IMR-90 (cell line): ENCODE results near the gene RFX6. TPM values are rescaled to one million over a fixed set of nuclear protein-coding genes. Genes with fewer than 3 reads are reported as not detected.

Source experiments
- ATAC-seq: fragments of 200-7000 bp; cut with Tn5 transposase; 2 replicates; pipeline ENCODE4 v1.9.1; 2020; ENCODE audit warnings: low read depth, mild to moderate bottlenecking, moderate library complexity
- BruUV-seq: library from RNA; stranded (reverse); fragments of 400-500 nt; replicated peaks from 2 replicates; lab custom pipeline; 2021; lab: Mats Ljungman, UMichigan
- CTCF ChIA-PET: fragments of 300-600 bp; formaldehyde crosslinking; extraction: SDS; loops from one replicate; lab custom pipeline; 2021; ENCODE audit warnings: antibody characterized with exemption; lab: Yijun Ruan, JAX
- POLR2A ChIA-PET: fragments of 300-600 bp; sonication (Branson Sonifier 250); formaldehyde crosslinking; loops from one replicate; lab custom pipeline; 2022; ENCODE audit warnings: antibody characterized with exemption; ENCODE audit not compliant: unreplicated experiment; lab: Charles Lee
- DNase-seq: peaks from one replicate; pipeline ENCODE4 v3.0.0; 2013
- H2AFZ ChIP-seq: replicated peaks from 2 replicates; pipeline ENCODE3; 2013; ENCODE audit warnings: low read length, mild to moderate bottlenecking; ENCODE audit not compliant: poor library complexity
- H2AK5ac ChIP-seq: 2 replicates; pipeline ENCODE4 v1.6.1; 2013; ENCODE audit warnings: low read depth, low read length, inconsistent platforms
- H2AK9ac ChIP-seq: replicated peaks from 2 replicates; pipeline ENCODE3; 2013; ENCODE audit warnings: mild to moderate bottlenecking, low read depth, low read length, moderate library complexity; ENCODE audit not compliant: poor library complexity
- H2BK120ac ChIP-seq: 2 replicates; pipeline ENCODE4 v1.6.1; 2013; ENCODE audit warnings: low read depth, low read length, inconsistent platforms
- H2BK15ac ChIP-seq: 3 replicates; pipeline ENCODE4 v1.6.1; 2013; ENCODE audit warnings: low read depth, low read length, inconsistent platforms
- H2BK20ac ChIP-seq: 2 replicates; pipeline ENCODE4 v1.6.1; 2013; ENCODE audit warnings: low read depth, mild to moderate bottlenecking, inconsistent platforms, low read length, moderate library complexity
- H2BK5ac ChIP-seq: 2 replicates; pipeline ENCODE4 v1.6.1; 2013; ENCODE audit warnings: mild to moderate bottlenecking, low read depth, low read length, inconsistent platforms; ENCODE audit not compliant: poor library complexity, severe bottlenecking
- H3K14ac ChIP-seq: replicated peaks from 2 replicates; pipeline ENCODE4 v1.6.1; 2013; ENCODE audit warnings: low read depth, low read length, inconsistent platforms
- H3K18ac ChIP-seq: 2 replicates; pipeline ENCODE4 v1.6.1; 2013; ENCODE audit warnings: low read depth, low read length, control low read depth
- H3K23ac ChIP-seq: 2 replicates; pipeline ENCODE4 v1.6.1; 2013; ENCODE audit warnings: low read depth, low read length, inconsistent platforms
- H3K27ac ChIP-seq: 2 replicates; pipeline ENCODE4 v1.5.1; 2013; ENCODE audit warnings: mild to moderate bottlenecking, control low read depth, low read length; ENCODE audit not compliant: insufficient read depth
- H3K27me3 ChIP-seq: 2 replicates; pipeline ENCODE4 v1.6.1; 2013; ENCODE audit warnings: low read length; ENCODE audit not compliant: control insufficient read depth, insufficient read depth
- H3K36me3 ChIP-seq: 2 replicates; pipeline ENCODE4 v1.6.1; 2013; ENCODE audit warnings: low read length, mixed read lengths; ENCODE audit not compliant: control insufficient read depth, insufficient read depth
- H3K4ac ChIP-seq: 2 replicates; pipeline ENCODE4 v1.6.1; 2013; ENCODE audit warnings: low read depth, low read length, inconsistent platforms
- H3K4me1 ChIP-seq: 2 replicates; pipeline ENCODE4 v1.6.1; 2013; ENCODE audit warnings: low read length, mixed read lengths; ENCODE audit not compliant: control insufficient read depth, insufficient read depth
- H3K4me2 ChIP-seq: 2 replicates; pipeline ENCODE4 v1.6.1; 2013; ENCODE audit warnings: low read depth, mild to moderate bottlenecking, control low read depth, low read length, moderate library complexity
- H3K4me3 ChIP-seq: 2 replicates; pipeline ENCODE4 v1.5.1; 2013; ENCODE audit warnings: low read depth, mild to moderate bottlenecking, control low read depth, low read length, moderate library complexity; ENCODE audit not compliant: insufficient read depth
- H3K56ac ChIP-seq: 2 replicates; pipeline ENCODE4 v1.6.1; 2013; ENCODE audit warnings: low read length, inconsistent platforms; ENCODE audit not compliant: insufficient read depth; ENCODE audit errors: extremely low read depth
- H3K79me1 ChIP-seq, 2 experiments: 2 replicates each; pipeline ENCODE4 v1.6.1; 2013; ENCODE audit warnings: low read length in 2 of 2, inconsistent platforms in 1 of 2, low read depth in 1 of 2
- H3K9ac ChIP-seq: 2 replicates; pipeline ENCODE4 v1.6.1; 2013; ENCODE audit warnings: low read depth, low read length, control low read depth
- H3K9me1 ChIP-seq: 2 replicates; pipeline ENCODE4 v1.6.1; 2013; ENCODE audit warnings: low read length, inconsistent platforms; ENCODE audit not compliant: insufficient read depth
- H3K9me3 ChIP-seq: 2 replicates; pipeline ENCODE4 v1.6.1; 2013; ENCODE audit warnings: low read length; ENCODE audit not compliant: control insufficient read depth, insufficient read depth
- H4K20me1 ChIP-seq: 2 replicates; pipeline ENCODE4 v1.6.1; 2013; ENCODE audit warnings: low read length, inconsistent platforms; ENCODE audit not compliant: insufficient read depth
- H4K5ac ChIP-seq: 2 replicates; pipeline ENCODE4 v1.6.1; 2013; ENCODE audit warnings: mild to moderate bottlenecking, low read depth, low read length, control low read depth
- H4K8ac ChIP-seq, 2 experiments: 2 replicates each; pipeline ENCODE4 v1.6.1; 2013; ENCODE audit warnings: low read depth in 2 of 2, low read length in 2 of 2, control low read depth in 1 of 2, inconsistent platforms in 1 of 2
- H4K91ac ChIP-seq: 2 replicates; pipeline ENCODE4 v1.6.1; 2013; ENCODE audit warnings: low read depth, low read length, inconsistent platforms; ENCODE audit not compliant: insufficient read depth
- BHLHE40 ChIP-seq: fragments of 150-350 bp; IDR thresholded peaks from 2 replicates; pipeline ENCODE4 v1.6.1; 2016; ENCODE audit warnings: mild to moderate bottlenecking, low read depth, low read length
- CEBPB ChIP-seq: IDR thresholded peaks from 2 replicates; pipeline ENCODE4 v1.6.1; 2012; ENCODE audit warnings: low read depth, low read length, improper control_type of control experiment
- CHD1 ChIP-seq: IDR thresholded peaks from 2 replicates; pipeline ENCODE4 v1.6.1; 2012; ENCODE audit warnings: low read depth, low read length, improper control_type of control experiment
- CTCF ChIP-seq: conservative IDR thresholded peaks from 2 replicates; pipeline ENCODE4 v1.5.1; 2012; ENCODE audit warnings: mild to moderate bottlenecking, low read depth, low read length, improper control_type of control experiment
- ELK1 ChIP-seq: fragments of 150-350 bp; IDR thresholded peaks from 2 replicates; pipeline ENCODE4 v1.6.1; 2016; ENCODE audit warnings: low read depth, mild to moderate bottlenecking, low read length, moderate library complexity, borderline replicate concordance
- FOS ChIP-seq: fragments of 150-350 bp; IDR thresholded peaks from 2 replicates; pipeline ENCODE4 v1.6.1; 2016; ENCODE audit warnings: low read depth, low read length
- MAZ ChIP-seq: IDR thresholded peaks from 2 replicates; pipeline ENCODE4 v1.6.1; 2012; ENCODE audit warnings: low read depth, mild to moderate bottlenecking, low read length, improper control_type of control experiment, moderate library complexity, borderline replicate concordance
- MXI1 ChIP-seq: IDR thresholded peaks from 2 replicates; pipeline ENCODE4 v1.6.1; 2012; ENCODE audit warnings: low read depth, mild to moderate bottlenecking, low read length, moderate library complexity, borderline replicate concordance
- NFE2L2 ChIP-seq: fragments of 150-350 bp; IDR thresholded peaks from 2 replicates; pipeline ENCODE4 v1.6.1; 2016; ENCODE audit warnings: low read depth, mild to moderate bottlenecking, low read length
- POLR2A ChIP-seq: IDR thresholded peaks from 2 replicates; pipeline ENCODE4 v1.6.1; 2012; ENCODE audit warnings: mild to moderate bottlenecking, low read depth, low read length
- RAD21 ChIP-seq: IDR thresholded peaks from 2 replicates; pipeline ENCODE4 v1.6.1; 2012; ENCODE audit warnings: low read length, improper control_type of control experiment
- RCOR1 ChIP-seq: IDR thresholded peaks from 2 replicates; pipeline ENCODE4 v1.6.1; 2012; ENCODE audit warnings: mild to moderate bottlenecking, low read length, improper control_type of control experiment; ENCODE audit not compliant: insufficient replicate concordance
- RFX5 ChIP-seq: IDR thresholded peaks from 2 replicates; pipeline ENCODE4 v1.8.0; 2012; ENCODE audit warnings: low read depth, mild to moderate bottlenecking, low read length, moderate library complexity
- USF2 ChIP-seq: fragments of 150-350 bp; IDR thresholded peaks from 2 replicates; pipeline ENCODE4 v1.6.1; 2017; ENCODE audit warnings: mild to moderate bottlenecking, antibody characterized with exemption, low read length, low read depth
- WGBS, 2 experiments: methylation state at CpG; one replicate each; pipeline versions ENCODE4 v1.1.5 to v1.1.7; 2013; ENCODE audit warnings: missing lambda C conversion rate in 2 of 2; ENCODE audit not compliant: insufficient read length in 1 of 2; ENCODE audit errors: extremely low coverage in 2 of 2; 5-methylcytosine and 5-hydroxymethylcytosine counted together
- dilution Hi-C: fragments of 300-500 bp; cut with HindIII; formaldehyde crosslinking; loops from one replicate; pipeline ENCODE4 v1.14.3; 2018; ENCODE audit warnings: low sequenced_read_pairs; ENCODE audit not compliant: unreplicated experiment
- in situ Hi-C: fragments of 300-500 bp; cut with MboI; formaldehyde crosslinking; loops from 3 replicates; pipeline ENCODE4 v1.14.3; 2019; ENCODE audit warnings: low sequenced_read_pairs, inconsistent platforms, mixed read lengths
- intact Hi-C: fragments of 100-400 bp; cut with micrococcal nuclease; formaldehyde crosslinking; loops from 2 replicates; pipeline ENCODE4 v1.10.0; 2022
- polyA plus RNA-seq, 3 experiments: library from polyadenylated mRNA; depleted of rRNA; stranded (reverse); fragments of >200 nt; gene quantifications; 2 replicates each; pipeline ENCODE4 v1.2.3, GENCODE V29; 2012; ENCODE audit warnings: low replicate concordance in 1 of 3
- total RNA-seq: library from RNA; depleted of rRNA; stranded (reverse); fragments of >200 nt; gene quantifications from 2 replicates; pipeline ENCODE4 v1.2.3, GENCODE V29; 2012

RFX6 gene
- total and polyA plus RNA-seq, 2 of the 4 experiments (the other 2 are of a cell fraction), result not detected

- Histone ChIP-seq H4K20me1 (no peaks in the 10 kb centered on the region), H2BK120ac (no peak overlapping the region), H3K23ac (no peak overlapping the region), H3K14ac (no peak overlapping the region), H4K5ac (no peak overlapping the region), H2AK5ac (no peak overlapping the region), H2AK9ac (no peak overlapping the region), H3K9ac (no peak overlapping the region), H3K79me1 (no peaks in the 10 kb centered on the region), H2BK20ac (no peak overlapping the region), H3K56ac (no peak overlapping the region), H3K4ac (no peak overlapping the region), H4K91ac (no peak overlapping the region), H2BK15ac (no peak overlapping the region), H2BK5ac (no peak overlapping the region), H3K9me3 (no peaks in the 10 kb centered on the region; the same call in 1 of the 2 replicates), H3K4me3 (no peak overlapping the region), H3K27ac (no peak overlapping the region), H3K36me3 (no peaks in the 10 kb centered on the region), H3K4me2 (no peak overlapping the region), H3K4me1 (no peaks in the 10 kb centered on the region), H4K8ac (no peak overlapping the region), H3K9me1 (no peaks in the 10 kb centered on the region), H2AFZ (no peak overlapping the region), H3K27me3 (peaks cover 21% of the 10 kb centered on the region), H3K18ac (no peak overlapping the region)
- TF ChIP-seq MAZ, result no peak
- no peak for TF ChIP-seq RCOR1
- no peak for TF ChIP-seq ELK1
- no peak for TF ChIP-seq CTCF
- TF ChIP-seq MXI1, result no peak
- no peak for TF ChIP-seq NFE2L2
- no peak for TF ChIP-seq USF2
- TF ChIP-seq CEBPB, result no peak
- no peak for TF ChIP-seq FOS
- TF ChIP-seq BHLHE40, result no peak
- TF ChIP-seq RAD21, result no peak
- TF ChIP-seq RFX5, result no peak
- TF ChIP-seq CHD1, result no peak
- TF ChIP-seq POLR2A, result no peak
- ChIA-PET POLR2A (no interaction called here), CTCF (no interaction called here)
- intact Hi-C loops, result no loop called here
- in situ Hi-C loops, result no loop called here
- BruUV-seq, result no TSS peak
- no peak for DNase-seq
- dilution Hi-C loops, result no loop called here
- no CpG with 5 or more reads among the region's 8 CpGs for WGBS, 2 experiments
- no peak for ATAC-seq
These were observed 935 bp upstream of the RFX6 start for GRCh38 chr6:116876107-116876506.
